ENCODE data around the gene ITPR1. TPM values are rescaled to one million over a fixed set of nuclear protein-coding genes. Genes with fewer than 3 reads are reported as not detected.

ITPR1 gene
- total and polyA plus RNA-seq, 2 experiments from 2014 or later = 6.8 to 21.0 TPM

DNA sequence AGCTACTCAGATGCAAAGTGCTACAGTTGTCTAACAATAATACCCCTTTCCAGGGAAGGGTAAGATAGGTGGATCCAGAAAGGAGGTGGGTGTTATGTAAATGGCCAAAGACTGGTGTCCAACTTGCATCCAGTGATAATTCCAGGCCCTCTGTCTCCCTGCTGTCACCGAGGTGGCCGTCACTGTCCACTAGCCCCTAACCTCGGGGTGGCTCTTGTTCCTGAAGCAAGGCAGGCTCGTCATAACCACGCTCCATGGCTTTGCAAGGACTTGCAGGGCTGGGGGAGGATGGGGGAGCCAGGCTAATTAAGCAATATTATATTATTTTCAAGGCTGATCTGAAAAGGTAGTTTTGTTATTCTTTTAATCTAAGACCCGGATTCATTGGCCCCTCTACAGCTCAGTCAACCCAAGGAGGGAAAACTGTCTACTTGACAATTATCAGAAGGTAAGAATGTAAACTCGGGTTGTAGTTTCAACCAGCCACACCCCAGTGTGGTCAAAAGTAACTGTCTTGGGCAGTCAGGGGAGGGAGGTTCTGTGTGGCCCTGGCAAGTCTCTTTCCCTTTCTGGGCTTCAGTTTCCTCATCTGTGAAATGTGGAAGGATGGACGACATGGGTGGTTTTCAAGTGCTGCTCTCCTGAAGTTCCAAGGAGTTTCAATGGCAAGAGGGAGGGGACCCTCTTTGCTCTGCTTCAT lies 266.0 kb downstream of the ITPR1 start:
- TF ChIP-seq ZNF114 (CRISPR knock-in tag; IDR thresholded peaks at IDR 0.05) (no peak), POLR2AphosphoS5 (IDR thresholded peaks at IDR 0.05; ENCODE audit: low read depth) (no peak), STAT1 (IDR thresholded peaks at IDR 0.05; ENCODE audit: unreplicated experiment) (no peak)

GRCh38 chr3:4759689-4760312 lies 266.7 kb downstream of the ITPR1 start:
- Histone ChIP-seq H3K4me3 (no peak overlapping the region), H3K4me1 (ENCODE audit: insufficient read depth) (no peaks in the 10 kb centered on the region), H3K79me2 (replicated peaks; ENCODE audit: insufficient read depth) (no peaks in the 10 kb centered on the region), H3K27ac (ENCODE audit: low read depth) (no peak overlapping the region), H3K36me3 (ENCODE audit: insufficient read depth) (no peaks in the 10 kb centered on the region), H4K20me1 (replicated peaks; ENCODE audit: insufficient read depth) (no peaks in the 10 kb centered on the region), H3K27me3 (ENCODE audit: insufficient read depth) (no peaks in the 10 kb centered on the region), H3K9me2 (ENCODE audit: insufficient read depth) (no peaks in the 10 kb centered on the region), H3F3A (replicated peaks; ENCODE audit: low read depth) (no peaks in the 10 kb centered on the region), H2AFZ (no peak overlapping the region), H3K4me2 (no peak overlapping the region)
- Mint-ChIP-seq H3K27me3 (ENCODE audit: insufficient read depth, low read depth, poor library complexity) (peaks cover 2% of the 10 kb centered on the region), H3K9me3 (peaks cover 6% of the 10 kb centered on the region; the same call in 2 of the 3 replicates), H3K4me3 (no peak overlapping the region), H3K36me3 (ENCODE audit: low read depth) (peaks cover 5% of the 10 kb centered on the region), H3K27ac (no peak overlapping the region), H3K4me1 (no peaks in the 10 kb centered on the region)
- ATAC-seq (no peak), DNase-seq (ENCODE audit: low spot score) (no peak)
- no peak for TF ChIP-seq NANOG (IDR thresholded peaks at IDR 0.05; ENCODE audit: borderline replicate concordance)
- TF ChIP-seq REST (IDR thresholded peaks at IDR 0.05; ENCODE audit: unreplicated experiment) = no peak
- TF ChIP-seq ETS1 (IDR thresholded peaks at IDR 0.05) = no peak
- no peak for TF ChIP-seq ZNF114 (CRISPR knock-in tag; IDR thresholded peaks at IDR 0.05)
- no peak for TF ChIP-seq JUNB (IDR thresholded peaks at IDR 0.05; ENCODE audit: unreplicated experiment)
- no peak for TF ChIP-seq CREB1 (CRISPR knock-in tag; IDR thresholded peaks at IDR 0.05; ENCODE audit: low read depth)
- TF ChIP-seq STAT1 (IDR thresholded peaks at IDR 0.05; ENCODE audit: unreplicated experiment) = no peak
- TF ChIP-seq CTCF (conservative IDR thresholded peaks at IDR 0.05; ENCODE audit: low read depth in 2 of 2) = no peak
- TF ChIP-seq EZH2 (IDR thresholded peaks at IDR 0.05; ENCODE audit: low read depth, unreplicated experiment) = no peak
- TF ChIP-seq POLR2AphosphoS5 (IDR thresholded peaks at IDR 0.05; ENCODE audit: low read depth) = no peak
- TF ChIP-seq ZNF331 (CRISPR knock-in tag; IDR thresholded peaks at IDR 0.05; ENCODE audit: low read depth) = no peak

More for the DNA sequence above, 266.0 kb downstream of the ITPR1 start:
- Histone ChIP-seq H3K27me3 (ENCODE audit: insufficient read depth) (no peaks in the 10 kb centered on the region), H3K4me2 (no peak overlapping the region), H3K9me2 (ENCODE audit: insufficient read depth) (no peaks in the 10 kb centered on the region), H3K79me2 (replicated peaks; ENCODE audit: insufficient read depth) (no peaks in the 10 kb centered on the region), H3K36me3 (ENCODE audit: insufficient read depth) (no peaks in the 10 kb centered on the region), H2AFZ (no peak overlapping the region), H3K4me1 (ENCODE audit: insufficient read depth) (no peaks in the 10 kb centered on the region), H3K4me3 (no peak overlapping the region), H4K20me1 (replicated peaks; ENCODE audit: insufficient read depth) (no peaks in the 10 kb centered on the region), H3K27ac (ENCODE audit: low read depth) (no peak overlapping the region), H3F3A (replicated peaks; ENCODE audit: low read depth) (no peaks in the 10 kb centered on the region)
- Mint-ChIP-seq H3K9me3 (peaks cover 4% of the 10 kb centered on the region; the same call in 2 of the 3 replicates), H3K4me1 (no peaks in the 10 kb centered on the region), H3K27me3 (ENCODE audit: insufficient read depth, low read depth, poor library complexity) (no peaks in the 10 kb centered on the region), H3K4me3 (no peak overlapping the region), H3K27ac (no peak overlapping the region), H3K36me3 (ENCODE audit: low read depth) (peaks cover 5% of the 10 kb centered on the region)
- no peak for DNase-seq (ENCODE audit: low spot score)
- no peak for ATAC-seq

Data from GM23338 (cell line).